NCI-H524 (cell line): ENCODE measurements around the gene KCNE1.
"Not testable (repeated sequence)": the region's sequence is repeated elsewhere in the genome, so short reads cannot be mapped to it uniquely, and the experiment has no call there.

Experiments
- DNase-seq, 2 experiments: peaks; one replicate each; lab custom pipeline; 2025; lab: John Stamatoyannopoulos, UW

Gene KCNE1

GRCh38 chr21:34417448-34418077 lies 94.4 kb downstream of the KCNE1 start:
- not testable (repeated sequence) for DNase-seq

GRCh38 chr21:34407294-34407693 lies 104.7 kb downstream of the KCNE1 start:
- DNase-seq = not testable (repeated sequence)

- not testable (repeated sequence) for DNase-seq
Observed at GRCh38 chr21:34406676-34407075, 105.3 kb downstream of the KCNE1 start.

- DNase-seq = not testable (repeated sequence)
Observed at GRCh38 chr21:34406102-34406501, 105.9 kb downstream of the KCNE1 start.

- not testable (repeated sequence) for DNase-seq
Observed at GRCh38 chr21:34405686-34406085, 106.3 kb downstream of the KCNE1 start.

GRCh38 chr21:34404742-34405141 lies 107.3 kb downstream of the KCNE1 start:
- not testable (repeated sequence) for DNase-seq

- not testable (repeated sequence) for DNase-seq
Observed at GRCh38 chr21:34400522-34400921, 111.5 kb downstream of the KCNE1 start.
